ENCODE data around the gene NUP37.
"Not testable (repeated sequence)": the region's sequence is repeated elsewhere in the genome, so short reads cannot be mapped to it uniquely, and the experiment has no call there.

NUP37 gene

DNA sequence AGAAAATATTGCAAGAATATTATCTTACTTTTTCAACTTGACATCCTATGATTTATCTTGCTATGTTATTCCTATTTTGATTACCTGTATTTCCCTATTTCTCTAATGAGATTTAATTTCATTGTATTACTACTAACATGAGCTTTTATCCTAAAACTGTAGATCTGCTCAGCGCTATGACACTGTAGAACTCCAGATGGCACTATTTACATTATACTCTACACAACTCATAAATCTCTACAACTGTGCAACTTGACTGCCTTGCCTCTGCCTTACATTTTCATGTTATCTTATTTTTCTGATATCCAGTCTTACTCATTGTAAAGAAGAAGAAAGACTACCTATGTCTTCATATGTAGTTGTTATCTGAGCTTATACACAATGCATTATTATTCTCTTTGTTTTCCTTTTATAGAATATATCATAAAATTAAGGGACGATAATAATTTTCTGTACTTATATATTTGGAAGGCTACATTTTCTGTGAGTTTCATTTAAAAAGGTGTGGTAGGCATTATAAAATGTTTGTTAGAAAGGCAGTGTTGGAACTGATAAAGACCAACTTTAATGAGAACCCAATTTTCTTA is 24.1 kb downstream of the NUP37 start:
- Histone ChIP-seq H3K27me3 (replicated peaks; ENCODE audit: control insufficient read depth, insufficient read depth, low read length, poor library complexity, severe bottlenecking) (no peaks in the 10 kb centered on the region), H3K9me3 (ENCODE audit: control insufficient read depth, low read length) (no peaks in the 10 kb centered on the region), H3K4me3 (ENCODE audit: insufficient read depth, low read depth, low read length, poor library complexity, severe bottlenecking) (no peak overlapping the region), H3K4me1 (ENCODE audit: control insufficient read depth, insufficient read depth, low read length, poor library complexity, severe bottlenecking) (no peaks in the 10 kb centered on the region), H3K27ac (ENCODE audit: insufficient read depth, low read length, poor library complexity, severe bottlenecking) (no peak overlapping the region), H3K36me3 (ENCODE audit: control insufficient read depth, insufficient read depth, low read length) (peaks cover 14% of the 10 kb centered on the region)
- DNase-seq = no peak

GRCh38 chr12:102093319-102093718 is 26.6 kb downstream of the NUP37 start:
- no peak for DNase-seq
- Histone ChIP-seq H3K9me3 (ENCODE audit: control insufficient read depth, low read length) (no peaks in the 10 kb centered on the region), H3K27me3 (replicated peaks; ENCODE audit: control insufficient read depth, insufficient read depth, low read length, poor library complexity, severe bottlenecking) (no peaks in the 10 kb centered on the region), H3K4me1 (ENCODE audit: control insufficient read depth, insufficient read depth, low read length, poor library complexity, severe bottlenecking) (no peaks in the 10 kb centered on the region), H3K4me3 (ENCODE audit: insufficient read depth, low read depth, low read length, poor library complexity, severe bottlenecking) (no peak overlapping the region), H3K36me3 (ENCODE audit: control insufficient read depth, insufficient read depth, low read length) (peaks cover 11% of the 10 kb centered on the region), H3K27ac (ENCODE audit: insufficient read depth, low read length, poor library complexity, severe bottlenecking) (no peak overlapping the region)

DNA sequence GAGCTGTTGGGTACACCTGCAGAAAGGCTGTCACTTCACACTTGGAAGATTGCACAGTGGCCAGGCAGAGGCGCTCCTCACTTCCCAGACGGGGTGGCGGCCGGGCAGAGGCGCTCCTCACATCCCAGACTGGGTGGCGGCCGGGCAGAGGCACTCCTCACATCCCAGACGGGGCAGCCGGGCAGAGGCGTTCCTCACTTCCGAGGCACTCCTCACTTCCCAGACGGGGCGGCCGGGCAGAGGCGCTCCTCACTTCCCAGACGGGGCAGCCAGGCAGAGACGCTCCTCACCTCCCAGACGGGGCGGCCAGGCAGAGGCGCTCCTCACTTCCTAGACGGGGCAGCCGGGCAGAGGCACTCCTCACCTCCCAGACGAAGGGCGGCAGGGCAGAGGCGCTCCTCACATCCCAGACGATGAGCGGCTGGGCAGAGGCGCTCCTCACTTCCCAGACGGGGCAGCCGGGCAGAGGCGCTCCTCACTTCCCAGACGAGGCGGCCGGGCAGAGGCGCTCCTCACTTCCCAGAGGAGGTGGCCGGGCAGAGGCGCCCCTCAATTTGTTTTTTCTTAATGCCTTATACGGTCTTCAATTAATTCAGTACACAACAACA is 30.6 kb downstream of the NUP37 start:
- not testable (repeated sequence) for H3K9me3 ChIP-seq (ENCODE audit: control insufficient read depth, low read length); H3K27ac ChIP-seq (ENCODE audit: insufficient read depth, low read length, poor library complexity, severe bottlenecking); H3K36me3 ChIP-seq (ENCODE audit: control insufficient read depth, insufficient read depth, low read length); H3K4me3 ChIP-seq (ENCODE audit: insufficient read depth, low read depth, low read length, poor library complexity, severe bottlenecking); H3K4me1 ChIP-seq (ENCODE audit: control insufficient read depth, insufficient read depth, low read length, poor library complexity, severe bottlenecking); DNase-seq; H3K27me3 ChIP-seq (replicated peaks; ENCODE audit: control insufficient read depth, insufficient read depth, low read length, poor library complexity, severe bottlenecking)

- Histone ChIP-seq H3K4me3 (ENCODE audit: insufficient read depth, low read depth, low read length, poor library complexity, severe bottlenecking) (no peak overlapping the region), H3K27me3 (replicated peaks; ENCODE audit: control insufficient read depth, insufficient read depth, low read length, poor library complexity, severe bottlenecking) (no peaks in the 10 kb centered on the region), H3K36me3 (ENCODE audit: control insufficient read depth, insufficient read depth, low read length) (peaks cover 20% of the 10 kb centered on the region), H3K4me1 (ENCODE audit: control insufficient read depth, insufficient read depth, low read length, poor library complexity, severe bottlenecking) (no peaks in the 10 kb centered on the region), H3K9me3 (ENCODE audit: control insufficient read depth, low read length) (no peaks in the 10 kb centered on the region), H3K27ac (ENCODE audit: insufficient read depth, low read length, poor library complexity, severe bottlenecking) (no peak overlapping the region)
- DNase-seq = no peak
Measured at GRCh38 chr12:102080842-102081241, 39.1 kb downstream of the NUP37 start.

- not testable (repeated sequence) for H3K4me3 ChIP-seq (ENCODE audit: insufficient read depth, low read depth, low read length, poor library complexity, severe bottlenecking); H3K27ac ChIP-seq (ENCODE audit: insufficient read depth, low read length, poor library complexity, severe bottlenecking); H3K36me3 ChIP-seq (ENCODE audit: control insufficient read depth, insufficient read depth, low read length); H3K4me1 ChIP-seq (ENCODE audit: control insufficient read depth, insufficient read depth, low read length, poor library complexity, severe bottlenecking); DNase-seq; H3K27me3 ChIP-seq (replicated peaks; ENCODE audit: control insufficient read depth, insufficient read depth, low read length, poor library complexity, severe bottlenecking); H3K9me3 ChIP-seq (ENCODE audit: control insufficient read depth, low read length)
Measured at GRCh38 chr12:102072092-102072491, 47.8 kb downstream of the NUP37 start.

- Histone ChIP-seq H3K9me3 (ENCODE audit: control insufficient read depth, low read length) (no peaks in the 10 kb centered on the region), H3K4me3 (ENCODE audit: insufficient read depth, low read depth, low read length, poor library complexity, severe bottlenecking) (no peak overlapping the region), H3K27me3 (replicated peaks; ENCODE audit: control insufficient read depth, insufficient read depth, low read length, poor library complexity, severe bottlenecking) (no peaks in the 10 kb centered on the region), H3K36me3 (ENCODE audit: control insufficient read depth, insufficient read depth, low read length) (no peaks in the 10 kb centered on the region), H3K4me1 (ENCODE audit: control insufficient read depth, insufficient read depth, low read length, poor library complexity, severe bottlenecking) (no peaks in the 10 kb centered on the region), H3K27ac (ENCODE audit: insufficient read depth, low read length, poor library complexity, severe bottlenecking) (no peak overlapping the region)
- DNase-seq = no peak
Measured at GRCh38 chr12:102069707-102070106, 50.2 kb downstream of the NUP37 start.

GRCh38 chr12:102067574-102068258 is 52.2 kb downstream of the NUP37 start:
- Histone ChIP-seq H3K27me3 (replicated peaks; ENCODE audit: control insufficient read depth, insufficient read depth, low read length, poor library complexity, severe bottlenecking) (no peaks in the 10 kb centered on the region), H3K4me3 (ENCODE audit: insufficient read depth, low read depth, low read length, poor library complexity, severe bottlenecking) (no peak overlapping the region), H3K36me3 (ENCODE audit: control insufficient read depth, insufficient read depth, low read length) (no peaks in the 10 kb centered on the region), H3K9me3 (ENCODE audit: control insufficient read depth, low read length) (no peaks in the 10 kb centered on the region), H3K4me1 (ENCODE audit: control insufficient read depth, insufficient read depth, low read length, poor library complexity, severe bottlenecking) (no peaks in the 10 kb centered on the region), H3K27ac (ENCODE audit: insufficient read depth, low read length, poor library complexity, severe bottlenecking) (no peak overlapping the region)
- no peak for DNase-seq

DNA sequence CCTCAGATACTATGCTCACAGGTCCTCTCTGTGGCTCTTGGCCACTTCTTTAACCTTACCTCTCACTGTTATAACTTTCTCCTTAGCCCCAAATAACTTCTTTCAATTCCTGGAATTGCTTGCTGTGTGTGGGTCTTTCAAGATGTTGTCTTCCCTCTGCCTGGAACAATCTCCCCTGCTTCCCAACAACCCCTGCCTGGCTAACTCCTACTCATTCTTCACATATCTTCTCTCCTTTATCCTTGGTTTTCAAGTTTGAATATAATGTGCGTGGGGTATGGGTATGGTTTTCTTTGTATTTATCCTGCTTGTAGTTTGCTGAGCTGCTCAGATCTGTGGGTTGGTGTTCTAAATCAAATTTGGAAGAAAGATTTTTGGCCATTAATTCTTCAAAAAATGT is 55.4 kb downstream of the NUP37 start:
- H3K9me3 ChIP-seq (ENCODE audit: control insufficient read depth, low read length) = no peaks in the 10 kb centered on the region
- no peak overlapping the region for H3K27ac ChIP-seq (ENCODE audit: insufficient read depth, low read length, poor library complexity, severe bottlenecking)
- H3K36me3 ChIP-seq (ENCODE audit: control insufficient read depth, insufficient read depth, low read length) = no peaks in the 10 kb centered on the region
- no peak for DNase-seq
- H3K4me1 ChIP-seq (ENCODE audit: control insufficient read depth, insufficient read depth, low read length, poor library complexity, severe bottlenecking) = no peaks in the 10 kb centered on the region
- H3K4me3 ChIP-seq (ENCODE audit: insufficient read depth, low read depth, low read length, poor library complexity, severe bottlenecking) = no peak overlapping the region
- H3K27me3 ChIP-seq (replicated peaks; ENCODE audit: control insufficient read depth, insufficient read depth, low read length, poor library complexity, severe bottlenecking) = no peaks in the 10 kb centered on the region

DNA sequence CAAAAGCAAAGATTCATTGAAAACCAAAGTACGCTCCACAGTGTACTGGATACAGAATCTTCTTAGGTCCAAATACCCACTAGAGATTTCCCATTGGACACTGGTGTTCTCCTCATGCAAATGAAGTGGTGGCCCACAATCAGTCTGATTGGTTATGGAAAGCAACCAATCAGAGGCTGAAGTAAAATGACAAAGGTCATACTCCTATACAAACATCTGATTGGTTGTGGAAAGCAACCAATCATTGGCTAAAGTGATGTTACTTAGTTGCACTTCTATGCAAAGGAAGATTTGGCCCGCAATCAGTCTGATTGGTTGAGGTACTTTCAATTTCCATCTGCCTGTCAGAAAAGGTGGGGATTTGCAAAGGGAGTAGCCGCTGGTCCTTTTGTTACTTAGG is 56.8 kb downstream of the NUP37 start:
- H3K27ac ChIP-seq (ENCODE audit: insufficient read depth, low read length, poor library complexity, severe bottlenecking) = no peak overlapping the region
- H3K9me3 ChIP-seq (ENCODE audit: control insufficient read depth, low read length) = no peaks in the 10 kb centered on the region
- H3K4me1 ChIP-seq (ENCODE audit: control insufficient read depth, insufficient read depth, low read length, poor library complexity, severe bottlenecking) = no peaks in the 10 kb centered on the region
- no peaks in the 10 kb centered on the region for H3K36me3 ChIP-seq (ENCODE audit: control insufficient read depth, insufficient read depth, low read length)
- no peaks in the 10 kb centered on the region for H3K27me3 ChIP-seq (replicated peaks; ENCODE audit: control insufficient read depth, insufficient read depth, low read length, poor library complexity, severe bottlenecking)
- DNase-seq = no peak
- H3K4me3 ChIP-seq (ENCODE audit: insufficient read depth, low read depth, low read length, poor library complexity, severe bottlenecking) = no peak overlapping the region

DNA sequence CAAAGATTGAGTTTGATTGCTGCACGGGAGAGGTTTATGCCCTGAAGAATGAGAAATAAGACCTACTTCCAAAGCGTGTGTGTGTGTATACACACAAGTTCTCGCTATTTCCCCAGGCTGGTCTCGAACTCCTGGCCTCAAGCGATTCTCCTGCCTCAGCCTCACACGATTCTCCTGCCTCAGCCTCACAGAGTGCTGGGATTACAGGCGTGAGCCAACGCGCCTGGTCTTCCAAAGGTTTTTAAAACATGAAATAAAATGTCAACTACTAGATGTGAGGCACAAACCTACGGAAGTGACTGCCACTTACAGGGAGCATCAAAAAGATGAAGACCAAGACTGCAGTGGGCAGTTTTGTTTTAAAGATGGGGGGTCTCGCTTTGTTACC is 57.5 kb downstream of the NUP37 start:
- Histone ChIP-seq H3K36me3 (ENCODE audit: control insufficient read depth, insufficient read depth, low read length) (no peaks in the 10 kb centered on the region), H3K27ac (ENCODE audit: insufficient read depth, low read length, poor library complexity, severe bottlenecking) (no peak overlapping the region), H3K27me3 (replicated peaks; ENCODE audit: control insufficient read depth, insufficient read depth, low read length, poor library complexity, severe bottlenecking) (no peaks in the 10 kb centered on the region), H3K9me3 (ENCODE audit: control insufficient read depth, low read length) (no peaks in the 10 kb centered on the region), H3K4me3 (ENCODE audit: insufficient read depth, low read depth, low read length, poor library complexity, severe bottlenecking) (no peak overlapping the region), H3K4me1 (ENCODE audit: control insufficient read depth, insufficient read depth, low read length, poor library complexity, severe bottlenecking) (no peaks in the 10 kb centered on the region)
- DNase-seq = no peak
